Effector memory CD8-positive, alpha-beta T cell (primary cell): ENCODE results near the gene PRKCD.

ENCODE experiments used
- ATAC-seq: fragments of 150-1000 bp; cut with Tn5 transposase; replicated peaks from 2 replicates; pipeline ENCODE4 v1.10.0; 2021; ENCODE audit warnings: mild to moderate bottlenecking, moderate library complexity
- DNase-seq, 3 experiments: peaks; one replicate each; pipeline ENCODE4 v3.0.0; 2021
- H3K27ac Mint-ChIP-seq, 2 donors: one replicate each; pipeline ENCODE4 v1.8.0; 2022; ENCODE audit warnings: mild to moderate bottlenecking in 2 of 2, mixed read lengths in 2 of 2, moderate library complexity in 2 of 2
- H3K27me3 Mint-ChIP-seq, 2 donors: one replicate each; pipeline ENCODE4 v1.8.0; 2022; ENCODE audit warnings: mixed read lengths in 2 of 2
- H3K36me3 Mint-ChIP-seq: one replicate; pipeline ENCODE4 v1.8.0; 2022; ENCODE audit warnings: mild to moderate bottlenecking, moderate library complexity, mixed read lengths; ENCODE audit not compliant: insufficient read depth
- H3K4me1 Mint-ChIP-seq, 2 donors: one replicate each; pipeline ENCODE4 v1.8.0; 2022; ENCODE audit warnings: low read depth in 2 of 2, mixed read lengths in 2 of 2
- H3K4me3 Mint-ChIP-seq, 2 donors: one replicate each; pipeline ENCODE4 v1.8.0; 2022; ENCODE audit warnings: mild to moderate bottlenecking in 2 of 2, mixed read lengths in 2 of 2, moderate library complexity in 2 of 2
- H3K9me3 Mint-ChIP-seq, 2 donors: one replicate each; pipeline ENCODE4 v1.8.0; 2022; ENCODE audit warnings: mixed read lengths in 2 of 2

The PRKCD gene

GRCh38 chr3:53154881-53155285 lies 6.1 kb upstream of the PRKCD start:
- no peak for DNase-seq
- no peaks in the 10 kb centered on the region for H3K9me3 Mint-ChIP-seq
- no peaks in the 10 kb centered on the region for H3K36me3 Mint-ChIP-seq
- H3K4me1 Mint-ChIP-seq = peaks cover under 1% of the 10 kb centered on the region in 2 donors
- peaks cover 12 to 59% of the 10 kb centered on the region in 2 donors for H3K27me3 Mint-ChIP-seq
- ATAC-seq = no peak
- no peak overlapping the region for H3K4me3 Mint-ChIP-seq
- H3K27ac Mint-ChIP-seq = no peak overlapping the region

DNA sequence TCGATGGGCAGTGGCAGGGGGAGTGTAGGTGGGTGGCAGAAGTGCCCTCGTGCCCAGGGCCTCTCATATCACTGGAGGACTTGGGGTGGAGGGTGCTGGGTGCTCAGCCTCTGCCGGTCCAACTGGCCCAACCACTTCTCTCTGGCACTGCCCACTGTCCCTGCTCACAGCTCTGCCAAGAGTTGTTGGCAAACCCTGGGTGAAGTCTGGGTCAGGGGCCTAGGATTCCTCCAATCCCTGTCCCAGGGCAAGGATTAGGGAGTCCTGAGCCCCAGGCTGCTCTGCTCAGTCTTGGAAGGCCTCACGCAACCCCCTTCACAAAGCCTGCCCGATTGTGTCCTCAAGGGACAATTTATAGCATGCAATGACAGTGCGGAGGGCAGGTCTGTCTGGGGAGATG lies 5.2 kb upstream of the PRKCD start:
- ATAC-seq = no peak
- Mint-ChIP-seq H3K27me3 (peaks cover 12 to 59% of the 10 kb centered on the region in 2 donors), H3K4me3 (no peak overlapping the region), H3K36me3 (no peaks in the 10 kb centered on the region), H3K27ac (no peak overlapping the region), H3K9me3 (no peaks in the 10 kb centered on the region), H3K4me1 (peaks cover 8% of the 10 kb centered on the region in 2 donors)
- DNase-seq = no peak

GRCh38 chr3:53156368-53156834 lies 4.6 kb upstream of the PRKCD start:
- DNase-seq (no peak), ATAC-seq (no peak)
- no peaks in the 10 kb centered on the region for H3K36me3 Mint-ChIP-seq
- H3K9me3 Mint-ChIP-seq = no peaks in the 10 kb centered on the region
- H3K4me3 Mint-ChIP-seq = no peak overlapping the region
- peaks cover 8% of the 10 kb centered on the region in 2 donors for H3K4me1 Mint-ChIP-seq
- peaks cover 12 to 59% of the 10 kb centered on the region in 2 donors for H3K27me3 Mint-ChIP-seq
- H3K27ac Mint-ChIP-seq = peak overlapping the region in 1 of 2 donors; percentile 38

DNA sequence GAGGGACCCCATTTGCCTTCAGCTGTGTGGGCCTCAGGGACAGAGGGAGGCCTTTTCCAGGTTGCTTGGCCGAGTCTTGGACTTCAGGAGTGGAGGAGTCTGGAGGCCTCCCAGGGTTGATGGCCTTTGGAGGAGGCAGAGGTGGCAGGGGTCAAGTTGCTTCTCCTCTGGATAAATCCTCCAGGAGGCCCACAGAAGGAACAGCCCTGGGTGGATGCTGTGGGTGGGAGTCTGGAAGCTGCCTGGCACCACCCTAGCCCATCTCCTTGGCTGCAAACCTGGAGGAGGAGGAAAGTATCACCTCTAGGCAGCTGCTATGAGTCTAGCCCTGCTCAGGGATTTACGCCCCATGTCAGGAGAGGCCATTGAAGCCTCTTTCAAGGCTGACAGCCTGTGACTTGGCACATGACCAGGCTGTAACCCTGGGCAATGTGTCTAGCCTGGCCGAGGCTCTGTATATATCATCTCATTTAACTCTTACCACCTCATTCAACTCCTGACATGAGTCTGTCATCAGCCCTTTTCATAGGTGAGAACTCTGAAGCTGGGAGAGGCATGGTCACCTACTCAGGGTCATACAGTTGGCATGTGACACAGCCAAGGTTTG lies 2.9 kb upstream of the PRKCD start:
- ATAC-seq (no peak), DNase-seq (no peak)
- Mint-ChIP-seq H3K4me1 (peaks cover 17 to 18% of the 10 kb centered on the region in 2 donors), H3K4me3 (no peak overlapping the region), H3K9me3 (no peaks in the 10 kb centered on the region), H3K27me3 (peaks cover 8 to 49% of the 10 kb centered on the region in 2 donors), H3K27ac (no peak overlapping the region), H3K36me3 (peaks cover 7% of the 10 kb centered on the region)

- H3K4me1 Mint-ChIP-seq = peaks cover 22 to 24% of the 10 kb centered on the region in 2 donors
- H3K36me3 Mint-ChIP-seq = peaks cover 9% of the 10 kb centered on the region
- H3K4me3 Mint-ChIP-seq = no peak overlapping the region
- H3K9me3 Mint-ChIP-seq = no peaks in the 10 kb centered on the region
- peaks cover 2 to 42% of the 10 kb centered on the region in 2 donors for H3K27me3 Mint-ChIP-seq
- H3K27ac Mint-ChIP-seq = no peak overlapping the region
- DNase-seq (no peak), ATAC-seq (no peak)
Observed at GRCh38 chr3:53158765-53159155, 2.2 kb upstream of the PRKCD start.

DNA sequence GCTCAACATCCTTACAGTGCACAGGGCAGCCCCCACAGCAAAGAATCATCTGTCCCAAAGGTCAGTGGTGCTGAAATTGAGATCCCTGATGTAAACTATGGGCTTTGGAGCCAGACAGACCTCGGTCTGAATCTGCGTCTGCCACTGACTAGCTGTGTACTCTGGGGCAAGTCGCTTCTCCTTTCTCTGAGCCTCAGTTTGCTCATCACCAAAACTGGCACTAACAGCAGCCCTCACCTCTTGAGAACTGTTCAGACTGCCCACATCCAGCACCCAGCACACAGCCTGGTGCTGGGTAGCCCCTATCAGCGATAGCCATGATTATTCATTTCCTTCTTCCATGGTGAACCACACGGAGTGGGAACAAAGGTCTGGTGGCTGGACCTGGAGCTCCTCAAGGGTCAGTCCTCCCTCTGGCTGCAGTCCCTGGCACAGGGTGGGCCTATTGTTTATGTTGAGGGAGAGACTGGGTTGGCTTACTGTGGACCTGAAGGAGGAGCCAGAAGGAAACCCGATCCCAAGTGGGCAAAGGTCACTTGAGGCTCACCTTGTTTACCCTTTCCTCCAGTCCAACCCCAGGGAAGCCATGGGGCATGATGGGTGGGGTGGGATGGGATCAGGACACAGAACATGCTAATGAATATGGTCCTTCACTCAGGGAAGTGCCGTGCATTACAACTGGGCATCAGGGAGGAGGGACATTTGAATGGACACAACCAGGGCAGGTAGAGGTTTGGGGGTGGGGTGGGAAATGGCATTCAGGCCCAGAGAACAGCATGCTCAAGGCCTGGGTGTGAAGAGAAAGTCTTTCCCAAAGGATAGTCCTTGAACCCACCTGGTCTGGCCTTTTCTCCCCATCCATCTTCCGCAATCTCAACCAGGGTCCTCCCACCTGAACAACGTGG lies 1.6 kb upstream of the PRKCD start:
- Mint-ChIP-seq H3K27ac (peak overlapping the region in 1 of 2 donors; percentile 84), H3K27me3 (peaks cover 0 to 35% of the 10 kb centered on the region in 2 donors), H3K4me1 (peaks cover 22 to 24% of the 10 kb centered on the region in 2 donors), H3K36me3 (peaks cover 9% of the 10 kb centered on the region), H3K9me3 (no peaks in the 10 kb centered on the region), H3K4me3 (peak overlapping the region in 1 of 2 donors; percentile 91)
- ATAC-seq = no peak
- DNase-seq = no peak

- Mint-ChIP-seq H3K27me3 (peaks cover 0 to 28% of the 10 kb centered on the region in 2 donors), H3K36me3 (peaks cover 9% of the 10 kb centered on the region), H3K27ac (peak overlapping the region; percentile 84 to 92), H3K4me1 (peaks cover 24 to 27% of the 10 kb centered on the region in 2 donors), H3K9me3 (no peaks in the 10 kb centered on the region), H3K4me3 (peak overlapping the region; percentile 85 to 91)
- DNase-seq (no peak), ATAC-seq (no peak)
Observed at GRCh38 chr3:53160061-53160659, 849 bp upstream of the PRKCD start.

DNA sequence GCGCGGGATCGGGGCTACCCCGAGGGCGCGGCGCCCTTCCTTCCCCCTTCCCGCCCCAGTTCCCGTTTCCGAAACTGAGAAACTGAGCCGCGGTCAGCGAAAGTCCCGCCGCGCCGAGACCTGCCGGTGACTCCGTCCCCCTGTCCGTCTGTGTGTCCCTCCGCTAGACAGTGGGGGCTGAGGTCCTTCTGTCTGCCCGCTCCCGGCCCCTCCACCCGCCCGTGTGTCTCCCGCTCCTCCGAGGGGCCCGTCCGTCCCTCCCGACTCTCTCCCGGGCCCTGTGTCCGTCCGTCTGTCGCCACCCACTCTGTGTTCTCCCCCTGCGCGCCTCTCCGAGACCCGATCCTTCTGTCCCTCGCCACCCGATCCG lies 426 bp downstream of the PRKCD start:
- Mint-ChIP-seq H3K36me3 (peaks cover 9% of the 10 kb centered on the region), H3K4me1 (peaks cover 24 to 30% of the 10 kb centered on the region in 2 donors), H3K27ac (peak overlapping the region; percentile 33 to 86), H3K27me3 (peaks cover 0 to 15% of the 10 kb centered on the region in 2 donors), H3K4me3 (peak overlapping the region; percentile 80 to 87), H3K9me3 (no peaks in the 10 kb centered on the region)
- DNase-seq = no peak
- no peak for ATAC-seq

GRCh38 chr3:53161820-53162671 lies 1.0 kb downstream of the PRKCD start:
- Mint-ChIP-seq H3K27me3 (peaks cover 0 to 9% of the 10 kb centered on the region in 2 donors), H3K4me1 (peaks cover 24 to 34% of the 10 kb centered on the region in 2 donors), H3K36me3 (peaks cover 9% of the 10 kb centered on the region), H3K9me3 (no peaks in the 10 kb centered on the region), H3K27ac (peak overlapping the region; percentile 33 to 86), H3K4me3 (peak overlapping the region; percentile 80 to 87)
- ATAC-seq = peak; percentile 30
- peak; percentile 26 to 29 (median 26) for DNase-seq

DNA sequence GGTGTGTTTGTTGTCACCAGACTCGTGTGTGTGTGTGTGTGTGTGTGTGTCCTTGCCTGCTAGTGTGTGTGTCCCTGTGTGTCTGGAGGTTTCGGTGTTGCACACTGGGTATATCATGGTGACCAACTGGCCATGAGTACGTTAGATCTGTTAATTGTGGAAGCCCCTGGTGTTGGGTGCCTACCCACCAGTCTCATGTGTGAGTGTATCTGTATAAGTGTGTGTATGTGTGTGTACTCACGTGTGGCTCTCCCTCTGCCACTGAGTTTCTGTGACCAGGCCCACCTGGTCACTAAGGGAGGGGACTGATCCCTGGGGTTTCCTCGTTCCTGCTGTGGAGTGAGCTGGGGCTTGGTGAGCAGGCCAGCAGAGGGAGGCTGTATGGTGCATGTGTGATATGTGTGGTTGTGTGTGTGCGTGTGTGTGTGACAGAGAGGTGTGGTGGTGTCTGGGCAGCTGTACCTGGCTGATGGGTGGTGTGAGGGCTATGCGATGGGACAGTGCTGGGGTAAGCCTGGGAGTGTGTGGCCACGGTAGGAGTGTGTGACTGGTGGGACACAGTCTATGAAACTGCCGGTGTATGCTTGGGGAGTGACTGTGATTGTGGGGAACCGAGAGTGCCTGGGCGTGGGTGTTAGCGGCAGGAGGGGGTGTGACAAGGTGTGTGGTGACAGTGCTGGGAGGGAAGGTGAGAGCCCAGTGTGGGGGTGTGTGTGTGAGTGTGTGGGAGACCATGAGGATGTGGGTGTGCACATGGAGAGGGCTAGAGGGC lies 1.8 kb downstream of the PRKCD start:
- Mint-ChIP-seq H3K4me1 (peaks cover 29 to 36% of the 10 kb centered on the region in 2 donors), H3K36me3 (peaks cover 9% of the 10 kb centered on the region), H3K9me3 (no peaks in the 10 kb centered on the region), H3K27ac (peak overlapping the region; percentile 33 to 86), H3K27me3 (peaks cover 0 to under 1% of the 10 kb centered on the region in 2 donors), H3K4me3 (peak overlapping the region; percentile 80 to 87)
- DNase-seq (peak; percentile 74 to 78 (median 78)), ATAC-seq (peak; percentile 79)

DNA sequence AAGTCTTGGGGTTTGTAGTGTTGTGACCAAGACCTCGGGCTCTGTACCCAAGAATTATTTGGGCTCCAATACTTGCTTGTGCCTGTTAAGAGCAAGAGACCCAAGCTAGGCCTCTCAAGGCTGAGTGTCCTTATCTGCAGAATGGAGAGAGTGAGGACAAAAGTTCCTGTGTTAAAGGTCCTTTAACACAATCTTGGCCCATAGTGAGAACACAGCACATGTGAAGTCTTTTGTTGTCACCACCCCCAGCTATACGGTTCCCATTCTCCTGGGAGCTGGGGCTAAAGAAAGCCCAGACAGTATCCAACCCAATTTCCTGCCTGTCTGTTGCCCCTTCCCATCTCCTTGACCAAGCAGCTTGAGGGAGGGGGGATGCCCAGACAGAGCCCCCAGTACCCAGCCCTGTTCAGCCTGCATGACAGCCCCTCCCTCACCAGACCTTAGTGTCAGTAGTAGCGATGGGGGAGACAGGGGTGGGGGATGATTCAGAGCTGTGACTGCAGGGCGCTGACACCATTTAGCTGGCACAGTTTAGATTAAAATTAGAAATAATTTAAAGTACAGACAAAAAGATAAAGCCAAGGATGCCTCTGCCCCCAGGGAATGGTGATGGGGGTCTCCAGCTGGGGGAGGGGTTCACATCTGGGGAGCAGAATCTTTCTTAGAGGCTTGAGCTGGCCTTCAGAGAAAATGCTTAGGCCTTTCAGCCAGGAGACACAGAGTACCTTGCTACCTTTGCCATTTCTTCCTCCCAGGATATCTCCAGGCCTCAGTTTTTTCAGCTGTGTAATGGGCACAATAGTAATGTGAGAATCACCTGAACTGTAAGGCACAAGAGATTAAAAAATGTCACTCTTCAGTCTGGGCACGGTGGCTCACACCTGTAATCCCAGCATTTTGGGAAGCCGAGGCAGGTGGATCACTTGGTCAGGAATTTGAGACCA lies 2.7 kb downstream of the PRKCD start:
- DNase-seq (no peak), ATAC-seq (no peak)
- peaks cover 12% of the 10 kb centered on the region for H3K36me3 Mint-ChIP-seq
- no peaks in the 10 kb centered on the region for H3K27me3 Mint-ChIP-seq
- no peaks in the 10 kb centered on the region for H3K9me3 Mint-ChIP-seq
- peak overlapping the region; percentile 33 to 86 for H3K27ac Mint-ChIP-seq
- peak overlapping the region; percentile 80 to 87 for H3K4me3 Mint-ChIP-seq
- H3K4me1 Mint-ChIP-seq = peaks cover 38 to 43% of the 10 kb centered on the region in 2 donors
